OCI-LY7 (cell line): ENCODE measurements around the gene RAB3D. TPM values are rescaled to one million over a fixed set of nuclear protein-coding genes. Genes with fewer than 3 reads are reported as not detected.

Experiments used
- BruUV-seq: library from RNA; stranded (reverse); fragments of 400-500 nt; replicated peaks from 2 replicates; lab custom pipeline; 2021; lab: Mats Ljungman, UMichigan
- CTCF ChIA-PET: fragments of 300-600 bp; sonication (Branson Sonifier 250); formaldehyde crosslinking; loops from one replicate; lab custom pipeline; 2022; ENCODE audit warnings: antibody characterized with exemption; ENCODE audit not compliant: unreplicated experiment; lab: Charles Lee
- POLR2A ChIA-PET: fragments of 300-600 bp; sonication (Branson Sonifier 250); formaldehyde crosslinking; loops from one replicate; lab custom pipeline; 2022; ENCODE audit warnings: antibody characterized with exemption; lab: Charles Lee
- DNase-seq: peaks from one replicate; pipeline ENCODE4 v3.0.0-alpha.2; 2015; ENCODE audit warnings: low spot score
- H2AFZ ChIP-seq: fragments of 200-600 bp; sonication (generic), shearing (Covaris generic); 2 replicates; pipeline ENCODE4 v1.6.1; 2014; ENCODE audit warnings: mild to moderate bottlenecking, antibody characterized with exemption, low read length, moderate library complexity
- H3K27ac ChIP-seq: fragments of 200-600 bp; sonication (generic); 2 replicates; pipeline ENCODE4 v1.5.1; 2014; ENCODE audit warnings: mixed run types, low read depth, mild to moderate bottlenecking, moderate library complexity, low read length, inconsistent platforms; ENCODE audit not compliant: poor library complexity, severe bottlenecking
- H3K36me3 ChIP-seq: fragments of 200-600 bp; sonication (generic); 2 replicates; pipeline ENCODE4 v1.6.1; 2014; ENCODE audit warnings: mild to moderate bottlenecking, antibody characterized with exemption, low read length, moderate library complexity, mixed read lengths; ENCODE audit not compliant: insufficient read depth
- H3K4me1 ChIP-seq: fragments of 200-600 bp; sonication (generic); 2 replicates; pipeline ENCODE4 v1.5.1; 2014; ENCODE audit warnings: mild to moderate bottlenecking, low read length; ENCODE audit not compliant: insufficient read depth, poor library complexity, severe bottlenecking
- H3K4me2 ChIP-seq: fragments of 200-600 bp; sonication (generic); 2 replicates; pipeline ENCODE4 v1.6.1; 2014; ENCODE audit warnings: mild to moderate bottlenecking, low read length
- H3K4me3 ChIP-seq: fragments of 200-600 bp; sonication (generic); 2 replicates; pipeline ENCODE4 v1.5.1; 2014; ENCODE audit warnings: mild to moderate bottlenecking, low read depth, low read length; ENCODE audit not compliant: poor library complexity, severe bottlenecking
- H3K79me2 ChIP-seq: fragments of 200-600 bp; sonication (generic); 2 replicates; pipeline ENCODE4 v1.6.1; 2016; ENCODE audit warnings: low read depth, mild to moderate bottlenecking, low read length, moderate library complexity, mixed read lengths; ENCODE audit not compliant: insufficient read depth
- H3K9me2 ChIP-seq: fragments of 200-600 bp; sonication (generic); 2 replicates; pipeline ENCODE4 v1.6.1; 2016; ENCODE audit warnings: mild to moderate bottlenecking, low read length, mixed read lengths; ENCODE audit not compliant: insufficient read depth
- H3K9me3 ChIP-seq: fragments of 200-600 bp; sonication (generic); 2 replicates; pipeline ENCODE4 v1.6.1; 2014; ENCODE audit warnings: mild to moderate bottlenecking, mixed run types, low read length, mixed read lengths
- H4K20me1 ChIP-seq: fragments of 200-600 bp; sonication (generic); 2 replicates; pipeline ENCODE4 v1.6.1; 2014; ENCODE audit warnings: mild to moderate bottlenecking, antibody characterized with exemption, low read length, moderate library complexity, mixed read lengths; ENCODE audit not compliant: insufficient read depth
- EZH2phosphoT487 ChIP-seq: fragments of 200-600 bp; sonication (generic); IDR thresholded peaks from 2 replicates; pipeline ENCODE4 v1.6.1; 2018; ENCODE audit warnings: low read depth, borderline replicate concordance, mild to moderate bottlenecking, mixed run types, antibody characterized with exemption, low read length, moderate library complexity, mixed read lengths
- intact Hi-C: fragments of 100-400 bp; cut with micrococcal nuclease; formaldehyde crosslinking; loops from one replicate; pipeline ENCODE4 v1.10.0; 2022; ENCODE audit not compliant: unreplicated experiment
- total RNA-seq, 2 experiments: library from RNA; depleted of rRNA in 1 of 2; stranded (reverse); fragments of >200 nt in 1 of 2; shearing (Covaris generic) in 1 of 2; gene quantifications; 2 replicates each; pipeline ENCODE4 v1.2.3, GENCODE V29; 2014 to 2022
- TF ChIP-seq, protein P1 (sequence below): fragments of 200-600 bp; sonication (generic); conservative IDR thresholded peaks from 2 replicates; pipeline ENCODE4 v1.5.1; 2014; ENCODE audit warnings: mild to moderate bottlenecking, antibody characterized with exemption, low read length, moderate library complexity, mixed read lengths

The RAB3D gene
- total RNA-seq, 2 experiments from 2014 or later: 1.9 to 8.4 TPM

DNA sequence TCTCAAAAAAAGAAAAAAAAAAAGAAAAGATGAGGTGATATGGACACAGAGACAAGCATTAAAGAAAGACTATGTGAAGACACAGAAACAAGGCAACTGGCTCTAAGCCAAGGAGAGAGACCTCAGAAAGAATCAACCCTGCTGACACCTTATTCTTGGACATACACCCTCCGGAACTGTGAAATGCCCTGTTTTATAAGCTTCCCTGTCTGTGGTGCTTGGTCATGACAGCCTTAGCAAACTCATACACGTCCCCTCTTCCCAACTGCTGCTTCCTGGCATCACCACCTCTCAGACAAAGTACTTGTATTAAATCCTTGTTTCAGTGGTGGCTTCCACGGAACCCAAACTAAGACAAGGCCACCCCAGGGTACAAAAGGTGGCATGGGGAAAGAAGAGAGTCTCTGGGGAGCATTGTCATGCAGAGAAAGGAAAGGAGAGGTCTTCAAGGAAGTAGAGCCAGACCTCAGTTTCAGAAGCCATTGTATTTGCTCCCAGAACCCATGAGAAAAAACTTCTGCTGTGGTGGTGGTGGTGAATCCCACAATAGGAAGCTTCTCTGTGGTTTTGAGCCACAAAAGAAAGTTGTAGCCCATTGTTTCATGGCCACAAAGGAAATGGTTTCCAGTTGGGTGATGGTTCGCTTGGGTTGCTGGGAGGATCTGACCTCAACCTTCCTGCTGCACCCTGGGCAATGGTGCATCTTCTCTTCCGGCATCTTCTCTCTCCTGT, 59.8 kb downstream of the RAB3D start:
- Histone ChIP-seq H3K36me3 (no peaks in the 10 kb centered on the region), H3K4me3 (no peak overlapping the region), H3K9me2 (no peaks in the 10 kb centered on the region), H3K79me2 (no peaks in the 10 kb centered on the region), H3K27ac (no peak overlapping the region), H4K20me1 (no peaks in the 10 kb centered on the region), H3K4me2 (0 out of 2 replicates have a peak overlapping the region, but pooled peaks have one; percentile 17), H3K9me3 (no peaks in the 10 kb centered on the region), H3K4me1 (peaks cover 8% of the 10 kb centered on the region), H2AFZ (peak overlapping the region; percentile 62)
- POLR2A ChIA-PET: interaction anchor here (1.0 to 1.1 kb wide), 2 partner anchors 43 to 95 kb away, joined by 3 to 4 read pairs; partner anchors contain the start of gene SWSAP1
- TF ChIP-seq, protein P1, sequence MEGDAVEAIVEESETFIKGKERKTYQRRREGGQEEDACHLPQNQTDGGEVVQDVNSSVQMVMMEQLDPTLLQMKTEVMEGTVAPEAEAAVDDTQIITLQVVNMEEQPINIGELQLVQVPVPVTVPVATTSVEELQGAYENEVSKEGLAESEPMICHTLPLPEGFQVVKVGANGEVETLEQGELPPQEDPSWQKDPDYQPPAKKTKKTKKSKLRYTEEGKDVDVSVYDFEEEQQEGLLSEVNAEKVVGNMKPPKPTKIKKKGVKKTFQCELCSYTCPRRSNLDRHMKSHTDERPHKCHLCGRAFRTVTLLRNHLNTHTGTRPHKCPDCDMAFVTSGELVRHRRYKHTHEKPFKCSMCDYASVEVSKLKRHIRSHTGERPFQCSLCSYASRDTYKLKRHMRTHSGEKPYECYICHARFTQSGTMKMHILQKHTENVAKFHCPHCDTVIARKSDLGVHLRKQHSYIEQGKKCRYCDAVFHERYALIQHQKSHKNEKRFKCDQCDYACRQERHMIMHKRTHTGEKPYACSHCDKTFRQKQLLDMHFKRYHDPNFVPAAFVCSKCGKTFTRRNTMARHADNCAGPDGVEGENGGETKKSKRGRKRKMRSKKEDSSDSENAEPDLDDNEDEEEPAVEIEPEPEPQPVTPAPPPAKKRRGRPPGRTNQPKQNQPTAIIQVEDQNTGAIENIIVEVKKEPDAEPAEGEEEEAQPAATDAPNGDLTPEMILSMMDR: no peak
- TF ChIP-seq EZH2phosphoT487: no peak
- no TSS peak for BruUV-seq
- CTCF ChIA-PET: interaction anchor here (0.6 kb wide), 1 partner anchor 143 kb away, joined by 3 read pairs; no protein-coding TSS in a partner anchor
- DNase-seq: peak; percentile 28
- intact Hi-C loops: no loop called here

DNA sequence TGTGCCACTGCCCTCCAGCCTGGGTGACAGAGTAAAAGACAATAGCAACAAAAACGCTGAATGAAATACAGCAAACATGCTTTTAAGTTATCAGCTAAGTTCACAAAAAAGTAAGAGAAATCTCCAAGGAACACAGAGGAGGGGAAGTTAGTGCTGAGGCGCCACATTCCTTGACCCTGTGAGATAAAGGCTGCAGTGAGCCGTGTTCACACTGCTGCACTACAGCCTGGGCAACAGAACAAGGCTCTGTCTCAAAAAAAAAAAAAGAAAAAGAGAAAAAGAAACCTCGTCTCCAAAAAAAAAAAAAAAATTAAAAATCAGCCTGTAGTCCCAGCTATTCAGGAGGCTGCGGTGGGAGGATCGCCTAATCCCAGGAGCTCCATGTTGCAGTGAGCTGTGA, 60.8 kb downstream of the RAB3D start:
- ChIA-PET POLR2A (interaction anchor here (0.5 to 1.1 kb wide), 4 partner anchors 9 to 96 kb away, joined by 3 to 4 read pairs (median 4); partner anchors contain the start of gene SWSAP1), CTCF (no interaction called here)
- Histone ChIP-seq H4K20me1 (no peaks in the 10 kb centered on the region), H3K36me3 (no peaks in the 10 kb centered on the region), H3K4me1 (peaks cover 8% of the 10 kb centered on the region), H3K27ac (no peak overlapping the region), H3K4me3 (no peak overlapping the region), H3K9me3 (no peaks in the 10 kb centered on the region), H3K9me2 (no peaks in the 10 kb centered on the region), H3K4me2 (no peak overlapping the region), H3K79me2 (no peaks in the 10 kb centered on the region), H2AFZ (no peak overlapping the region)
- intact Hi-C loops: no loop called here
- no peak for TF ChIP-seq EZH2phosphoT487
- TF ChIP-seq, protein P1: no peak
- no peak for DNase-seq
- no TSS peak for BruUV-seq
